HG03066 (cell line): ENCODE measurements around the gene MMP15.

Experiments
- ATAC-seq: cut with Tn5 transposase; IDR thresholded peaks from one replicate; pipeline ENCODE4 v1.9.1; 2021; ENCODE audit warnings: low read depth; ENCODE audit not compliant: unreplicated experiment

MMP15 gene

DNA sequence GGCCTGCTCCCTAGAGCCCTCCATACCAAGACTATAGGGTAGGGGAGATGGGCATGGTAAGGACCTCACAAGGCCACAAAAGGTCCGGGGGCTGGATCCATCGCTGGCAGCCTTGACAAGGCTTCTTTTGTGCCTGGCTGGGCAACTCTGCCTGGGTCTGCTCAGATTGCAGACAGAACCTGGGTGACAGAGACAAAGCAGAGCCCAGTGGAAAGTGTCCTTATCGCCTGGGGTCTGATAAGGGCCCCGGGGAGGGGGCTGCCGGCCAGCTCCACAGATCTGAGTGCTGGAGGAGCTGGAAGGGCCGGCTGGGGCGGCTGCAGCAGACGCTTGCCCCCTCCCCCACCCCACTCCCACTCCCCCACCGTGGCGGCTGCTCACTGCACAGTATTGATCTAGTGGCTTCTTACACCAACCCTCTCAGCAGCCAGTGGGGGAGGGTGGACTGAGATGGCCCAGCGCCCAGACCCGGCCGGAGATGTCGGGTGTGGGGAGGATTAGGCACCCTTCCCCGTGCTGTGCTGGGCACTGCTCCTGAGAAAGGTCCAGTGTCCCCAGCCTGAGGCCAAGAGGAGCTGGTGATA lies 7.2 kb downstream of the MMP15 start:
- ATAC-seq = no peak

DNA sequence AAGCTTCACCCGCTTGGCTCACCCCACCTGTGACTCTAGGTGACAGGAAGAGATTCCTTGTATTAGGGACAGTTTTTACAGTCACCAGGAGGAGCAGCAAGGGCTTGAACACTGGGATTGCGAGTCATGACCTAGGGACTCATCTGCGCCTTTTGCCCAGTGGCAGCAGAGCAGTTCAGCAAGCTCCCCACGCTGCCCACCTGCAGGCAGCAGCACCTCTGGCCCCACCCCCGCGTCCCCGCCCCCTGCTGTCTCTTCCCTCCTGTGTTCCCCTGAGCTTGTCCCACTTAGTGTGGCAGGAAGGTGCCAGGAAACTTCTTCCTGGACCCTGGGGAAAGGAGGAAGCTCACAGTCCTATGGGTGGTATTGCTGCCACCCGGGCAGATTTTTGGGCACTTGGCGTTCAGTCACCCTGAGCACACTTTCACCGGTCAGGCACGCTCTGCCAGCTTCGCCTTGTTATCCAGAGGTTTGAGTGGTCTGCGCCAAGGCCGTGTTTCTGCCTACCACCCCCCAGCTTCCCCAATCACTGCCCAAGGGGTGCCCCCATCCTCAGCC lies 8.7 kb downstream of the MMP15 start:
- ATAC-seq = no peak

DNA sequence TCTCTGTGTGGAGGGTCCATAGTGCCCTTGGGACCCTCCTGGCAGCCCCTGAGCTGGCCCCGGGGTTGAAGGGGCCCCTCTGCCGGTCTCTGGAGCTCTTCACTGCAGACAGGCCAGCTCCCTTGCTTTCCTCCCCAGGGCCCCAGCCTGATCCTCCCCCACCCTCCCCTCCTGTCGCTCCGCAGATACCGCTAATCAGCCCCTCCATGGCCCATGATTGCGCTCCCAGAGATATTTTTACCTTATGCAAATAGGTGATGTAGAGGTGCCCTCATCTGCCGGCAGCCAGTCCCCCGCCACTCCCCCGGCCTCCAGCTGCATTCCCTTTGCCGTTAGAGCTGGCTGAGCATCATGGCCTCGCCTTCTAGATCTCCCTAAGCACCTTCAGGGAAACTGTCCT lies 9.2 kb downstream of the MMP15 start:
- ATAC-seq = no peak

DNA sequence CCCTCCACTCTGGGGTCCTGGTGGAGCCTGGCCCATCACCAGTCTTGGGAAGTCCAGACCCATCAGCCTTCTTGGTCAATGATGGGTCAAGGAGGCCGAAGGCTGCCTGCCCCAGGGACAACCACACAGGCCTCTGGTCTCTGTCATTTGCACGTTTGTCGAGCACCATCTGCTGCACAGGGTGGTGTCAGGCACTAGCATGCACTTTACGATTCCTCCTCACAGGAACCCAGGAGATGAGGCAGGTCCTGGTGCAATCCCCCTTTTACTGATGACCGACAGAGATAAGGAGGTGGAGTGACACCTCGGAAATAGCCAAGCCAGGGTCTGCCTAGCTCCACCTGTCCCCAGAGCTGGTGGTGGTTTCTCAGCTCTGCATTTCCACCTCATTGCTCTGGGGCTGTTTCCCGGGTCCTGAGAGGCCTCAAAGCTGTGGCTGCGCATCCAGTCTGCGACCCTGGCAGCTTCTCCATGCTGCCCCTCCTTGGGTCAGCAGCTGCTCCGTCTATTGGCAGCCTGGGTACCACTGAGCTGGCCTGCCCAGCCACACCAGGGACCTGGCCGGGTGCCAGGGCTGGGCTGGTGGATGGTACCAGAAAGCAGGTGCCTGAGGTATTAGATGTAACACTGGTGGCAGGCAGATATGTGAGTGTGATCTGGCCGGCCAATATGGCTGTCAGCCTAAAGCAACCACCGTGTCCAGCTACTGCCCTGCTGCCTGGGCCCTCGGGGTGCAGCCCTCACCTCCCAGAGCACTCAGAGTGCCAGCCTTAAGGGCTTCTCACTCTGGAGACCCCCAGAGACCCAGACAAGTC lies 10.0 kb downstream of the MMP15 start:
- ATAC-seq = no peak

DNA sequence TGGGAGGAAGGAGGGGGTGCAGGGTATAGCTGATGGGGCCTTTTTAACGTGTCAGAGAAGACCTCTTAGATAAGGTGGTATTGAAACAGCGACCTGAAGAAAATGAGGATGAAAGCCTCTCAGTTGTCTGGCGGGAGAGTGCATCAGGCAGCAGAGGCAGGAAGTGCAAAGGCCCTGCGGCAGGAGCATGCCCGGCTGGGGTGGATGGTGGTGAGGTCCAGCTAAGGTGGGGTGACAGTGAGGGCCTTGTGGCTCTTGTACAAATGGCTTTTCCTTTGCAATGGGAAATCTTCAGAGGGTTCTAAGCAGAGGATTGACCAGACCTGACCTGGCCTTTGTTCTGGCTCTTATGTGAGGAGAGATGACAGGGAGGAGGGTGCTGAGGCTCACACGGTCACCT lies 11.4 kb downstream of the MMP15 start:
- no peak for ATAC-seq

DNA sequence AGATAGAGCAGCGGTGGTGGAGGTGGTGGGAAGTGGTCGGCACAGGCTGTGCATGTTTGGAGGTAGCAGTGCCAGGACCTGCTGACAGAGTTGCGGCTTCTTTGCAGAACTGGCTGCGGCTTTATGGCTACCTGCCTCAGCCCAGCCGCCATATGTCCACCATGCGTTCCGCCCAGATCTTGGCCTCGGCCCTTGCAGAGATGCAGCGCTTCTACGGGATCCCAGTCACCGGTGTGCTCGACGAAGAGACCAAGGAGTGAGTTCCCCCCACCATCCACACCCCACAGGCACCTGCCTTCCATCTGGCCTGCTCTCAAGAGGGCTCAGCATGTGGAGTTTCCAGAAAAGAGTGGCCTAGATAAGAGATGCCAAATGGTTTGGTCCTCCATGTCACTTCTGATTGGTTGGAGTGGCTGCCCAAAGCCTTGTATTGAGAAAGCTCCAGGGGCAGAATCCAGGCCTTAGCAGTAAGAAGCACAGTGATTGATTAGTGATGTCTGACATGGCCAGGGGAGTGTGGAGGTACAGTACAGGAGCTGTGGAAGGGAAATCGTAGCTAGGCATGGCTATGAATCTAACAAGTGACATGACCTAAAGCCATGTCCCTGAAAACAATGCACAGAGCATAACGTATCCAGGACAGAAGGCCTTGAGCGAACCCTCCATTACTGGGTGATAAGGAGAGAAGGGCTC lies 12.0 kb downstream of the MMP15 start:
- ATAC-seq = no peak

DNA sequence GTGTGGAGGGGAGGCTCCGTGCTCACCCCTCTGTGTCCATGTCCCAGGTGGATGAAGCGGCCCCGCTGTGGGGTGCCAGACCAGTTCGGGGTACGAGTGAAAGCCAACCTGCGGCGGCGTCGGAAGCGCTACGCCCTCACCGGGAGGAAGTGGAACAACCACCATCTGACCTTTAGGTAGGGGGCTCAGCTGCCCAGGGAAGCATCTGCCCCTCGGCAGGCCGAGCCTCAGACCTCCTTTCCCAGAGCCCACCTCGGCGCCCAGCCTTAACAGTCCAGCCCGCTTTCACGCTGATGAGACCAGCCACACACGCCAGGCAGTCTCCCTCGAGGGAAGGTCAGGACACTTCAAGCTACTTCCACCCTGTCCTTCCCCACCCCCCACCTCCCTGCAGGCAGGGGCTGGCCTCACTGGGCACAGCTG lies 12.7 kb downstream of the MMP15 start:
- ATAC-seq = no peak

DNA sequence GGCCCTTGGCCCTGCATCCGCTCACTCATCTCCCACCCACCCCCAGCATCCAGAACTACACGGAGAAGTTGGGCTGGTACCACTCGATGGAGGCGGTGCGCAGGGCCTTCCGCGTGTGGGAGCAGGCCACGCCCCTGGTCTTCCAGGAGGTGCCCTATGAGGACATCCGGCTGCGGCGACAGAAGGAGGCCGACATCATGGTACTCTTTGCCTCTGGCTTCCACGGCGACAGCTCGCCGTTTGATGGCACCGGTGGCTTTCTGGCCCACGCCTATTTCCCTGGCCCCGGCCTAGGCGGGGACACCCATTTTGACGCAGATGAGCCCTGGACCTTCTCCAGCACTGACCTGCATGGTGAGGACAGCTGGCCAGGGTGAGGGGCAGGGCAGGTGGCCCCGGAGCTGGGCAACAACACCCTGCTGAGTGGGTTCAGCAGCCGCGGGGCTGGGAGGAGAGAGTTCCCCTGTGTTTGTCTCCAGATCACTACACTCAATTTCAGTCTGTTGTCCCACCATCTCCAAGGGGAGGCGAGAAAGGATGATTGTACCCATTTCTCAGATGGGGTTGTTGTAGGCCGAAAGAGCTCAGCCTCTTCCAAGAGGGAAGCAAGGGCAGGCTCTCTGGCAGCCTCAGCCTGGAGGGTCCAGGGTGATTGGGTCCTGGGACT lies 14.4 kb downstream of the MMP15 start:
- ATAC-seq = no peak

DNA sequence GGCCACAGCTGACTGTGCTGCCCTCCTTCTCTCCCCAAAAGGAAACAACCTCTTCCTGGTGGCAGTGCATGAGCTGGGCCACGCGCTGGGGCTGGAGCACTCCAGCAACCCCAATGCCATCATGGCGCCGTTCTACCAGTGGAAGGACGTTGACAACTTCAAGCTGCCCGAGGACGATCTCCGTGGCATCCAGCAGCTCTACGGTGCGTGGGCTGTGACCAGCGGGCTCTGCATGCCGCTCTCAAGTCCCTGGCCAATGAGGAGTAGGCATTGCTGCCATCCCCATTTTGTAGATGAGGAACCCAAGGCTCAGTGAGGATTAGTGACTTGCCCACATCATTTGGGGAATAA lies 14.9 kb downstream of the MMP15 start:
- ATAC-seq = no peak

DNA sequence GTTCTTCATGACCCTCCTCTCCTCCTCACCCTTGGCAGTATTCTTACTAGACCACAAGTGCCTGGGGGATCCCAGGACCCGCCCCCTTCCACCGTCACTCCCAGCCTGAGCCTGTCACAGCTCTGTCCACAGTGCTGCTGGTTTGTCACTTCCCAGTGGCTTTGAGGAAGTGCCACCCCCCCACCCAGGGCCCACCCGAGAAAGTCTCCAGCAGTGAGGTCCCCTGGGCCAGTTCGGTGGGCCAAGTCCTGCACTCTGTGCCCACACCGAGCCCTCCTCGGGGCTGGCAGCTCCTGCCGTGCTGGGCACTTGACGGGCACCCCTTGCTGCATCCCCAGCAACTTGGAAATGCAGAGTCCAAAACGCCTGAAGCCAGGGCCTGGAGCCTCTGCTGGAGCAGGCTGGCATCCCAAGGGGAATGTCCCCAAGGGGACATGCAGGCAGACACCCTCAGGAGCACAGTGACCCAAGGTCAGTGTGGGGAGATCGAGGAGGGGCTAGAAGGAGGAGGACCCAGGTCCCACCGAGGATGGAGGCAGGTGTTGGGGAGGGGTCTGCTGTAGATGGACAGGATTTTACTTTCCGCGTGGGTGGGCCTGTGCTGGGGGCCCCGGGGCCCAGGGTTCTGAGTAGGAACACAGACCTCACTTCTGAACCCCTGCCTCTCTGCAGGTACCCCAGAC lies 15.5 kb downstream of the MMP15 start:
- no peak for ATAC-seq

DNA sequence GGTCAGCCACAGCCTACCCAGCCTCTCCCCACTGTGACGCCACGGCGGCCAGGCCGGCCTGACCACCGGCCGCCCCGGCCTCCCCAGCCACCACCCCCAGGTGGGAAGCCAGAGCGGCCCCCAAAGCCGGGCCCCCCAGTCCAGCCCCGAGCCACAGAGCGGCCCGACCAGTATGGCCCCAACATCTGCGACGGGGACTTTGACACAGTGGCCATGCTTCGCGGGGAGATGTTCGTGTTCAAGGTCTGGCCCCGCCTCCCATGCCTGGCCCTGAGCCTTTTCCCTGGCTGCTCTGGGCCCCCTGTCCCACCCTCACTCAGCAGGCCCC lies 16.0 kb downstream of the MMP15 start:
- ATAC-seq = no peak

DNA sequence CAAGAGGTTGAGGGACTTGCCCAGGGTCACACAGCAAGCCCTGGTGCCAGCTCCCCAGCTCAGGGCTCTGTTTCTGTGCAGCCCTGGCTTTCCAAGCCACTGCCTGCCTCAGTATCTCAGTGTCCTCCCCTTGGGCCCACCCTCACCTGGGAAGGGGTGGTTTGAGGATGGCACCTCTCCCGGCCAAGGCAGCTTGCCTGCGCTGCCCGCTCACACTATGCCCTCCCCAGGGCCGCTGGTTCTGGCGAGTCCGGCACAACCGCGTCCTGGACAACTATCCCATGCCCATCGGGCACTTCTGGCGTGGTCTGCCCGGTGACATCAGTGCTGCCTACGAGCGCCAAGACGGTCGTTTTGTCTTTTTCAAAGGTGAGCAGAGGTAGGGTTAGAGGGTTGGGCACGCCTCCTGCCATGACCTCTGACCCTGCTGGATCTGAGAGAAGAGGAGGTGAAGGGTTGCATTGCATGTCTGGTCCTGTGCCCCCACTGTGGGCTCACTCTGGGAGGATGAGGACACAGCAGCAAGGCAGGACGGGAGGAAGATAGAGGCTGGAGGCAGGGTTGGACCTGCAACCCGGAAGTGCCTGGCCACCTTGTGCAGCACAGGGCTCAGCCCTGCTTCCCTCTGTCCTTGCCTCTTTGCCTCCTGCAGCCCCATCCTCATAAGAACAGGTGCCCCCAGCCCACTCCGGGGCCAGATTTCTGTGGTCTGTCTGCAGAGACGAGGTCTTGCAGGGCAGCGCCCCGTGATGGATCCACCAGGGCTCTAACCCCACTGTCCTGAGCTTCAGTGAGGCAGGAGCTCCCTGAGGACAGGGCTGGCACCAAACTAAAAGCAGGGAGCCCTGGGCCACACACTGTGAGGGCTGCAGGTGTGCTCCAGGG lies 16.7 kb downstream of the MMP15 start:
- no peak for ATAC-seq

DNA sequence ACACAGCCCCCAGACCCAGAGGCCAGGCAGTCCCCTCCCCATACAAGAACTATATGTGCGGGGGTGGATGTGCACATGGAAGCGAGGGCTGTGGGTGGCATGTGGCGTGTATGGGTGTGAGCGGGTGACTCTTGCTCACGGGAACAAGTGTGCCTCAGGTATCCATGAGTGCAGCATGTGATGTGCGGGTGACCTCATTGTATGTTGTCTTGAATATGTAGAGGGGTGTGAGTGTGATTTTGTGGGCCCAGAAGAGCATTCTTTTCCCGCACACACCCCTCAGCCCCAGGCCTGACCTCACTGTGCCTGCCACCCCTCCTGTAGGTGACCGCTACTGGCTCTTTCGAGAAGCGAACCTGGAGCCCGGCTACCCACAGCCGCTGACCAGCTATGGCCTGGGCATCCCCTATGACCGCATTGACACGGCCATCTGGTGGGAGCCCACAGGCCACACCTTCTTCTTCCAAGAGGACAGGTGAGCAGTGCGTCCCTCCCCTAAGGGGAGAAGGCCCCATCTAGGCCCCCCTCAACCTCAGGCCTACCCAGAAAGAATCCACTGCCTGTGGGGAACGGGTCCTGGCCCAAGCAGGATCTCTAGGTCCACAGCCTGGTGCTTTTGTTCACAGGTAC lies 17.4 kb downstream of the MMP15 start:
- no peak for ATAC-seq

DNA sequence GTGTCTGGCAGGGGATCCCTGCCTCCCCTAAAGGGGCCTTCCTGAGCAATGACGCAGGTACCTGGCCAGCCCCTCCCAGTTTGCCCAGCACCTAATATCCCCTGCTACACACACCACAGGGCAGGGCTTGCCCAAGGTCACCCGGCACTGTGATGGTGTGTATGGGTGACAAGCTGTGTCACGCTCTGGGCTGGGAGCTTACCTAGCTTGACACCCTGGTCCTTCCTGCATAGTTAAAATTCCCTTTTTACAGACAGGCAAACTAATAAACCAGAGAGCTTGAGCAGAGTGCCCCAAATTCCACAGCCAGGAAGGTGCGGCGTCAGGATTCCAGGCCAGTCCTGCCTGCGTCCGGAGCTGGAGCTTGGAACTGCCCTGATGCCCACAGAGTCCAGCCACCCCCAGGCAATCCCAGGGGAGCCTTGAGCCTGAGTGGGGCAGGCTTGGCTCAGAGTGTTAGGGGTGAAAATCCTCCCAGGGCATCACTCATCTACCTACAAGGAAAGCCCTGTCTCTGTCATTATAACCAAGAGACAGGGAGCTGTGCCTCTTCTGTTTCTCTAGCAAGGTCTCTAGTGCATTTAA lies 18.1 kb downstream of the MMP15 start:
- no peak for ATAC-seq

DNA sequence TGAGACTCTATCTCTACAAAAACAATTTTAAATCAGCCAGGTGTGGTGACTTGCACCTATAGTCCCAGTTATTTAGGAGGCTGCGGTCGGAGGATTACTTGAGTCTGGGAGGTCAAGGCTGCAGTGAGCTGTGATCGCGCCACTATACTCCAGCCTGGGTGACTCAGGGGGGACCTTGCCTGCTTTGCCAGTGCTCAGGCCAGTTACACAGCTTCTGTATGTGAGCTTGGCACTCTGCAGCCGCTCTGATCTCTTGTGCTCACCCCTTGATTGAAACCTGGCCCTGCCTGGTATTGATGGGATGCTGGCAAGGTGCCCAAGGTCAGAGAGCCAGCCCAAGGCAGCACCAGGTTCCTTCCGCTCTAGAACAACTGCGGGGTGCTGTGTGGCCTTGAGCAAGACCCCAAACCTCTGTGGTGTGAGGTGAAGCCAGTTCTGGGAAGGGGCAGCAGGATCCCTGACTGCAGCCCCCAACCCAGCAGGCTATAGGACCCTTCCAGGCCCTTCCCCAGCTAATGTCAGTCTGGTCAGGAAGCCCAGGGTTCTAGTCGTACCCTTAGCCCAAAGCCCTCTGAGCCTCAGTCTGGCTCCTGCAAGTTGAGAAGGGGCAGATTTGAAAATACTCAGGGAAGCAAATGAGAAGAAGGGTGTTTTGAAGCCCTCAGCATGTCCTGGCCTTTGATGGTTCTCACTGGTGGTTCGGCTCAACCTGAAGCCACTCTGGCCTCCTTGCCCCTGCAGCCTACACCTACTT lies 18.9 kb downstream of the MMP15 start:
- no peak for ATAC-seq

DNA sequence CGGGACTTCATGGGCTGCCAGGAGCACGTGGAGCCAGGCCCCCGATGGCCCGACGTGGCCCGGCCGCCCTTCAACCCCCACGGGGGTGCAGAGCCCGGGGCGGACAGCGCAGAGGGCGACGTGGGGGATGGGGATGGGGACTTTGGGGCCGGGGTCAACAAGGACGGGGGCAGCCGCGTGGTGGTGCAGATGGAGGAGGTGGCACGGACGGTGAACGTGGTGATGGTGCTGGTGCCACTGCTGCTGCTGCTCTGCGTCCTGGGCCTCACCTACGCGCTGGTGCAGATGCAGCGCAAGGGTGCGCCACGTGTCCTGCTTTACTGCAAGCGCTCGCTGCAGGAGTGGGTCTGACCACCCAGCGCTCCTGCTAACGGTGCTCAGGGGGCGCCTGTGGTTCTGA lies 19.5 kb downstream of the MMP15 start:
- no peak for ATAC-seq

DNA sequence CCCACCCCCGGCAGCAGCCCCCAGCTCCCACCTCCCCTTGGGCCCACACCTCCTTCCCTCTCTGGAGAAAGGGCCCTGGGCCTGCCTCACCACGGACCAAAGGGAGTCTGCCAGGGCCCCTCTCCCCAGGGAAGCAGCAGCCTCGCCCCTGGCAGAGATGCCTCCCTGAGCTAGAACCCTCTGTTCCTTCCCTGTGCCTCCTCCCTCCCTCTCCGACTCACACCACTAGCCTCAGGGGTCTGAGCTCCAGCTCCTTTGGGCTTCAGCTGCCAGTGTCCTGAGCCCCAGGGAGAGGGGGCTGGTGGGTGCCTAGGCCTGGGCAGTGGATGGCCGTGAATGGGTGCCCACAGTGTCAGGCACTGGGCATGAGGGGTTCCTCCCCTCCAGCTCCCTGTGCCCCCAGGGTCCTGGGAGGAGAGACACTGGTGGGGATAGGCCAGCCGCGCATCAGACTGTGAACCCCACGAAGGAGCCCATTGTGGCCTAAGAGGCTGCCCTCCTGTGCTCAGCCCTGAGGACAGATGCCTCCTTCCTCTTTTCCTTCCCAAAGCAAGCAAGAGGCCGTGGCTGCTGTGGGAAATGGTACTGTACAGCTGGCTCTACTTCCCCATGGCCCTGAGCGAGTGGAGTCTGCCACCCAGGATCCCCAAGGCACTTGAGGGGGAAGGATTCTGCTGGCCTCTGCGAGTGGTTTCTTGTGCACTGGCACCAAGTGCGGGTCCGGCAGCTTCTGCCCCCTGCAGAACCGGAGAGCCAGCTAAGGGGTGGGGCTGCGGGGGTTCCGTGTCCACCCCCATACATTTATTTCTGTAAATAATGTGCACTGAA lies 20.7 kb downstream of the MMP15 start:
- no peak for ATAC-seq
